ENCODE measurements around the gene GNA14. TPM values are rescaled to one million over a fixed set of nuclear protein-coding genes. Genes with fewer than 3 reads are reported as not detected.

GNA14 gene
- total RNA-seq, 1 experiment from 2014 or later = 1.3 TPM

GRCh38 chr9:77450085-77450475, 198.0 kb downstream of the GNA14 start:
- Histone ChIP-seq H3K27me3 (ENCODE audit: insufficient read depth, low read depth) (no peaks in the 10 kb centered on the region), H4K20me1 (ENCODE audit: insufficient read depth) (no peaks in the 10 kb centered on the region), H3K9me3 (ENCODE audit: insufficient read depth, low read depth) (no peaks in the 10 kb centered on the region), H2AFZ (no peak overlapping the region), H3K4me3 (no peak overlapping the region), H3K36me3 (ENCODE audit: low read depth) (no peaks in the 10 kb centered on the region), H3K27ac (no peak overlapping the region), H3K9me2 (ENCODE audit: insufficient read depth) (no peaks in the 10 kb centered on the region), H3F3A (ENCODE audit: insufficient read depth, low read depth) (peaks cover 4% of the 10 kb centered on the region; the same call in 1 of the 2 replicates), H3K4me1 (replicated peaks; ENCODE audit: insufficient read depth) (peaks cover 7% of the 10 kb centered on the region), H3K79me2 (ENCODE audit: low read depth) (no peaks in the 10 kb centered on the region), H3K4me2 (no peak overlapping the region)
- TF ChIP-seq EZH2 (IDR thresholded peaks at IDR 0.05; ENCODE audit: low read depth) (no peak), CTCF (conservative IDR thresholded peaks at IDR 0.05) (no peak)
- ChIA-PET POLR2A (ENCODE audit: unreplicated experiment) (no interaction called here), CTCF (interaction anchor here (0.9 to 1.4 kb wide), 2 partner anchors 213 to 301 kb away, joined by 3 read pairs; no protein-coding TSS in a partner anchor)
- intact Hi-C loops (cut with micrococcal nuclease; ENCODE audit: unreplicated experiment) = no loop called here
- DNase-seq = no peak
- BruUV-seq (replicated peaks) = no TSS peak

GRCh38 chr9:77449240-77450084, 198.7 kb downstream of the GNA14 start:
- CTCF ChIA-PET = interaction anchor here (0.9 to 1.4 kb wide), 2 partner anchors 214 to 302 kb away, joined by 3 read pairs; no protein-coding TSS in a partner anchor
- Histone ChIP-seq H3K4me3 (no peak overlapping the region), H3K27me3 (ENCODE audit: insufficient read depth, low read depth) (no peaks in the 10 kb centered on the region), H3K9me3 (ENCODE audit: insufficient read depth, low read depth) (no peaks in the 10 kb centered on the region), H3K4me2 (peak overlapping the region; percentile 5; the same call in 1 of the 2 replicates), H4K20me1 (ENCODE audit: insufficient read depth) (no peaks in the 10 kb centered on the region), H3K36me3 (ENCODE audit: low read depth) (no peaks in the 10 kb centered on the region), H3K4me1 (replicated peaks; ENCODE audit: insufficient read depth) (peaks cover 7% of the 10 kb centered on the region), H3K27ac (0 out of 2 replicates have a peak overlapping the region, but pooled peaks have one; percentile 25), H3K79me2 (ENCODE audit: low read depth) (no peaks in the 10 kb centered on the region), H3F3A (ENCODE audit: insufficient read depth, low read depth) (peaks cover 4% of the 10 kb centered on the region; the same call in 1 of the 2 replicates), H2AFZ (no peak overlapping the region), H3K9me2 (ENCODE audit: insufficient read depth) (no peaks in the 10 kb centered on the region)
- TF ChIP-seq CTCF (conservative IDR thresholded peaks at IDR 0.05) (no peak; the same call in 1 of the 2 replicates), EZH2 (IDR thresholded peaks at IDR 0.05; ENCODE audit: low read depth) (no peak)
- DNase-seq = peak; percentile 62 to 74
- POLR2A ChIA-PET (ENCODE audit: unreplicated experiment) = no interaction called here
- intact Hi-C loops (cut with micrococcal nuclease; ENCODE audit: unreplicated experiment) = loop anchor here (2.0 kb wide), 1 partner anchor 17 kb away; no protein-coding TSS in a partner anchor
- no TSS peak for BruUV-seq (replicated peaks)

GRCh38 chr9:77447646-77448045, 200.5 kb downstream of the GNA14 start:
- ChIA-PET CTCF (no interaction called here), POLR2A (ENCODE audit: unreplicated experiment) (no interaction called here)
- no TSS peak for BruUV-seq (replicated peaks)

More at GRCh38 chr9:77447646-77448045, 200.5 kb downstream of the GNA14 start:
- intact Hi-C loops (cut with micrococcal nuclease; ENCODE audit: unreplicated experiment) = loop anchor here (2.0 kb wide), 1 partner anchor 15 kb away; no protein-coding TSS in a partner anchor
- Histone ChIP-seq H3K36me3 (ENCODE audit: low read depth) (no peaks in the 10 kb centered on the region), H3K4me3 (no peak overlapping the region), H3K9me2 (ENCODE audit: insufficient read depth) (no peaks in the 10 kb centered on the region), H2AFZ (no peak overlapping the region), H3K4me1 (replicated peaks; ENCODE audit: insufficient read depth) (peaks cover 7% of the 10 kb centered on the region), H3K27me3 (ENCODE audit: insufficient read depth, low read depth) (no peaks in the 10 kb centered on the region), H3K27ac (no peak overlapping the region), H3K4me2 (no peak overlapping the region), H3K79me2 (ENCODE audit: low read depth) (no peaks in the 10 kb centered on the region), H4K20me1 (ENCODE audit: insufficient read depth) (no peaks in the 10 kb centered on the region), H3K9me3 (ENCODE audit: insufficient read depth, low read depth) (no peaks in the 10 kb centered on the region), H3F3A (ENCODE audit: insufficient read depth, low read depth) (peaks cover 4% of the 10 kb centered on the region; the same call in 1 of the 2 replicates)
- no peak for TF ChIP-seq CTCF (conservative IDR thresholded peaks at IDR 0.05)
- DNase-seq = no peak

Measured in PC-9 (cell line).